ENCODE results near the gene SMG1.
"Not testable (repeated sequence)": the region's sequence is repeated elsewhere in the genome, so short reads cannot be mapped to it uniquely, and the experiment has no call there.

SMG1 gene

DNA sequence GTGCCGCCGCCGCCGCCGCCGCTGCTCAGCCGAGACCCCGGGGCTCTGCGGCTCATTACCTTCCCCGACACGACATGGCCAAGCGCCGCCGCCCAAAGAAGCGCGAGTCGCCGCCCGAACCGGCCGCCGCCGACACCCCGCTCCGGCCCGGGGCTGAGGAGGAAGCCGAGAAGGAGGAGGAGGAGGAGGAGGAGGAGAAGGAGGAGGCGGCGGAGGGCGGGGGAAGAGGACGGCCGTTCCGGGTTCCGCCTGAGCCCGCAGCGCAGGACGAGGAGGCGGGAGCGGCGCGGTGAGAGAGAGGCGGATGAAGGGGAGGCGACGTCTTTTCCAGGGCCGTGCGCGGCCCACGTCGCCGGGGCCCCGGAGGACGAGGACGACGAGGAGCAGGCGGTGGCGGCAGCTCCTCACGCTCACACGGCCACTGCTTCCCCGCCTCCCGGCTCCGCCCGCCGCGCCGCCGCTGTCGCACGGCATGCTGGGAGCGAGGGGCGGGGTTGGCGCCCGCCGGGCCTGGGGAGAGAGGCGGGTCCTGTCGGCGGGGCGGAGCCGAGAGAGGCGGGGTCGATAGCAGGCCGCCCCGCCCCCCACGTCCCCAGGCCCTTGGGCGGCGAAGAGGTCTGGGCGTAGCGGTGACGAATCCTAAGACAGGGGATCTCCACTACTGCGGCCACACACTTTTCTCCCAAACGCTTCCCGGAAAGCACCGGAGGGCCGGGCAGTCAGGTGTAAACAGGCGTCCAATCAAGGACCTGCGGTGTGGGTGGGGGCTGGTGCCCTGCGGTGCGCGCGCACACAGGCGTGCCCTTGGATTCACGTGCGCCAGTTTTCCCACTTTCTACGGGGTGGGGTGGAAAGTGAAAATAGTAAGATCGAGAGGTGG lies at the start of gene SMG1:
SMG1 (minus strand) TSS at position 423 of the 880 bp plus-strand sequence; CDS start at position 56, 367 bp downstream.
- Histone ChIP-seq H3K9ac (ENCODE audit: low read length) (peak within 1 kb of the TSS; percentile 81), H3K4me3 (ENCODE audit: low read length) (peak within 1 kb of the TSS; percentile 46)
- not testable (repeated sequence) for H3K9me3 ChIP-seq (ENCODE audit: control insufficient read depth, low read length); H3K27me3 ChIP-seq (ENCODE audit: control insufficient read depth, insufficient read depth, low read length); H3K4me1 ChIP-seq (ENCODE audit: control insufficient read depth, insufficient read depth, low read length); H3K36me3 ChIP-seq (ENCODE audit: control insufficient read depth, insufficient read depth, low read length)

DNA sequence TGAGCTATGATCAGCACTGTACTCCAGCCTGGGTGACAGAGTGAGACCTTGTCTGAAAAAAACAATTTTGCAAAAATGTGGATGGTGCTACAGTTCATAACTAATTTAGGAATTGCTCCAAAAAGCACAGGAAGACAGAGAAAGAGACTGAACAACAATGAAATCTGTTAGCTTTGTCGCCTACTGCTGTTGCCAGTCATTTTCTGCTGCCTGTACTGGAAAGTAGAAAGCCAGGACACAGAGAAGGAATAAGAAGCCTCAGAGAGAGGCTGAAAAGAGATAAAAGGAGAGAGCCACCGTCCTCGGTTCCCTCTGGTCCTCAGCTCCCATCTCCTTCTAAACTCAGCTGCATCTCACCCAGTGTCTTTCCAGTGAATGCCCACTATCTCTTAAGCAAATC lies 48.9 kb upstream of the SMG1 start:
- Histone ChIP-seq H3K36me3 (ENCODE audit: control insufficient read depth, insufficient read depth, low read length) (no peaks in the 10 kb centered on the region), H3K4me3 (ENCODE audit: low read length) (no peak overlapping the region), H3K9ac (ENCODE audit: low read length) (no peak overlapping the region), H3K4me1 (ENCODE audit: control insufficient read depth, insufficient read depth, low read length) (no peaks in the 10 kb centered on the region), H3K9me3 (ENCODE audit: control insufficient read depth, low read length) (no peaks in the 10 kb centered on the region), H3K27me3 (ENCODE audit: control insufficient read depth, insufficient read depth, low read length) (no peaks in the 10 kb centered on the region)

DNA sequence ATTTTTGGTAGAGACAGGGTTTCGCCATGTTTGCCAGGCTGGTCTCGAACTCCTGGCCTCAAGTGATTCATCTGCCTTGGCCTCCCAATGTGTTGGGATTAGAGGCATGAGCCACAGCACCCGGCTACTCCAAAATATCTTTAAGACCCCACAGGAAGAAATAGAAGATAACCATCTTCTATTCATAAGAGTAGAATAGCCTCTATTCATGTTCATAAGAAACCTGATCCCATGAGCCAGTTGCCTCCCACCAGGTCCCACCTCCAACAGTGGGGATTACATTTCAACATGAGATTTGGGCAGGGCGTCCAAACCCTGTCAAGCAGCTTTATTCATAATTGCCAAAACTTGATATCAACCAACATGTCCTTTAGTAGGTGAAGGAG lies 43.6 kb upstream of the SMG1 start:
- H3K4me1 ChIP-seq (ENCODE audit: control insufficient read depth, insufficient read depth, low read length) = peaks cover 4% of the 10 kb centered on the region
- H3K9me3 ChIP-seq (ENCODE audit: control insufficient read depth, low read length) = no peaks in the 10 kb centered on the region
- no peak overlapping the region for H3K9ac ChIP-seq (ENCODE audit: low read length)
- H3K27me3 ChIP-seq (ENCODE audit: control insufficient read depth, insufficient read depth, low read length) = no peaks in the 10 kb centered on the region
- H3K36me3 ChIP-seq (ENCODE audit: control insufficient read depth, insufficient read depth, low read length) = no peaks in the 10 kb centered on the region
- no peak overlapping the region for H3K4me3 ChIP-seq (ENCODE audit: low read length)

DNA sequence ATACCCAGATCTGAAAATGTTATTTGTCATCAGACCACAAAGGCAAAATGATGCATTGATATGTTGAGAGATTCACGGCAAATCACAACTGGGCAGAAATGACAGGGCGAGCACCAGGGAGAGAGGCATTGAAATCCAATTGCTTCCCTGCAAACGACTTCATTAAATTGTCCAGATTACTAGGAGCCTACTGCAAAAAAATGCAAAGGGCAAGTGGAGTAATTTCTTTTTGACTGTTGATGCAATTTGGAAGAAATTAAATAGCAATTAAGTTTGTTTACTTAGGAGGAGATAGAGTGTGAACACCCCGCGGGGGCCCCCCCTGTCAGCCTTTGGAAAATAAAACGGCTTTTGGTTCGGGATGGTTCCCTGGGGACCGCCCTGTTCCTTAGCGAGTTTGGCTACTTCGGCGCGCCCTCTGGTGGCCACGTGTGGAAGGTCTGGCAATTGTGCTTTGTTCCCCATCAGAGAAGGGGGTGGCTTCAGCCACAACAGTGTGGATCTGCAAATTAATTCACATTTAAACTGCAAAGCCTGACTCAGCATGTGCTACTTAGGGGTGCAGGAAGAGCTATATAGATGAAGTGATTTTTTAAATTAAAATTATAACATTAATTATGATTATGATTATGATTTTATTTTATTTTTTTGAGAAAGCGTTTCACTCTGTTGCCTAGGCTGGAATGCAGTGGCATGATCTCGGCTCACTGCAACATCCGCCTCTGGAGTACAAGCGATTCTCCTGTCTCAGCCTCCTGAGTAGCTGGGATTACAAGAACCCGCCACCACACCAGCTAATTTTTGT lies 43.0 kb upstream of the SMG1 start:
- Histone ChIP-seq H3K4me3 (ENCODE audit: low read length) (no peak overlapping the region), H3K9me3 (ENCODE audit: control insufficient read depth, low read length) (no peaks in the 10 kb centered on the region), H3K36me3 (ENCODE audit: control insufficient read depth, insufficient read depth, low read length) (no peaks in the 10 kb centered on the region), H3K4me1 (ENCODE audit: control insufficient read depth, insufficient read depth, low read length) (peaks cover 4% of the 10 kb centered on the region), H3K27me3 (ENCODE audit: control insufficient read depth, insufficient read depth, low read length) (no peaks in the 10 kb centered on the region), H3K9ac (ENCODE audit: low read length) (no peak overlapping the region)

DNA sequence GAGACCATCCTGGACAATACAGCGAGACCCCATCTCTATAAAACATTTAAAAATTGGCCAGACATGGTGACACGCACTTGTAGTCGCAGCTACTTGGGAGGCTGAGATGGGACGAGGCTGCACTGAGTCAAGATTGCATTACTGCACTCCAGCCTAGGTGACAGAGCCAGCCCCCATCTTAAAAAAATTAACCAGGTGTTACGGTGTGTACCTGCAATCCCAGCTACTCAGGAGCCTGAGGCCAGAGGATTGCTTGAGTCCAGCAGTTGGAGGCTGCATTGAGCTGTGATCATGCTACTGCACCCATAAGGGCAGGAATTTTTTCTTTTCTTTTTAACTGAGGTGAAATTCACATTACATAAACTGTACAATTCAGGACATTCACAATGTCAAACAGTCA lies 40.6 kb upstream of the SMG1 start:
- Histone ChIP-seq H3K9ac (ENCODE audit: low read length) (no peak overlapping the region), H3K27me3 (ENCODE audit: control insufficient read depth, insufficient read depth, low read length) (no peaks in the 10 kb centered on the region), H3K4me1 (ENCODE audit: control insufficient read depth, insufficient read depth, low read length) (peaks cover 4% of the 10 kb centered on the region), H3K36me3 (ENCODE audit: control insufficient read depth, insufficient read depth, low read length) (no peaks in the 10 kb centered on the region), H3K4me3 (ENCODE audit: low read length) (no peak overlapping the region), H3K9me3 (ENCODE audit: control insufficient read depth, low read length) (no peaks in the 10 kb centered on the region)

DNA sequence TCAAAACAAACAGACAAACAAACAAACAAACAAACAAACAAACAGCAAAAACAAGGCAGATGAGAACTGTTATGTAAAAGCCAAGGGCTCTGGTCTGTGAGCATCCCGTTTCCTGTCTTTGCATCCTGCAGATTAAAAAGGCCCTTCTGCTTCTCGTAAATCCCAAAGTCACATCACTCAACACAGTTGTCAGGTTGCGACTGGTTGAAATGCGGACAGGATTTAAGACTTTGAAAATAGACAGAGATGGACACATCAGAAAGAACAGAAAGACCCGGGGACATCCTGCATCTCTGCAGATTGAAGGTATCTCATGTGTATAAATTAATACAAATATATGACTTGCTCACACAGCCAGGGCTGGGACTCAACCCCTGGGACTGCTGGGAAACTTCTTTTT lies 39.3 kb upstream of the SMG1 start:
- Histone ChIP-seq H3K36me3 (ENCODE audit: control insufficient read depth, insufficient read depth, low read length) (no peaks in the 10 kb centered on the region), H3K4me1 (ENCODE audit: control insufficient read depth, insufficient read depth, low read length) (peaks cover 4% of the 10 kb centered on the region), H3K27me3 (ENCODE audit: control insufficient read depth, insufficient read depth, low read length) (no peaks in the 10 kb centered on the region), H3K9ac (ENCODE audit: low read length) (no peak overlapping the region), H3K9me3 (ENCODE audit: control insufficient read depth, low read length) (no peaks in the 10 kb centered on the region), H3K4me3 (ENCODE audit: low read length) (no peak overlapping the region)

DNA sequence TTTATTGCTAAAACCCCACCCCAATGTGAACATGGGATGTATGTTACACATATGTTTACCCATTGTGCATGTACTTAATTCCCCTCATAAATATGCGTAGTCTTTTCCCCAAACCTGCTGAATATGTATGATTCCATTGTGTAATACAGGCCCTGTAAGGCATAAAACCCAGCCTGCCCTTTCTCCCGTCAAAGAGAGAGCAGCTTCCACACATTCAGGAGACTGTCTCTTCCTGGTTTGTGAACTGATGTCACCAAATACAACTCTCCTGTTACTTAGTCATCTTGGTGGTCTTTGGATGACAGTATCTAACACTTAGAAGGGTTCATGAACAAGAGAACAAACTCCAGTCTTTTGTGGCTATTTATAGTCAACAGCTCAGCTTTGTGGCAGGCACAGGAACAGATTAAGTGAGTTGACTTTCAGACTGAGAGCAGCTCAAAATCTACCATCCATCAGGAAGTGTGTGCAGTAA lies 32.9 kb upstream of the SMG1 start:
- Histone ChIP-seq H3K4me1 (ENCODE audit: control insufficient read depth, insufficient read depth, low read length) (no peaks in the 10 kb centered on the region), H3K36me3 (ENCODE audit: control insufficient read depth, insufficient read depth, low read length) (no peaks in the 10 kb centered on the region), H3K27me3 (ENCODE audit: control insufficient read depth, insufficient read depth, low read length) (no peaks in the 10 kb centered on the region), H3K9me3 (ENCODE audit: control insufficient read depth, low read length) (no peaks in the 10 kb centered on the region), H3K9ac (ENCODE audit: low read length) (no peak overlapping the region), H3K4me3 (ENCODE audit: low read length) (no peak overlapping the region)

DNA sequence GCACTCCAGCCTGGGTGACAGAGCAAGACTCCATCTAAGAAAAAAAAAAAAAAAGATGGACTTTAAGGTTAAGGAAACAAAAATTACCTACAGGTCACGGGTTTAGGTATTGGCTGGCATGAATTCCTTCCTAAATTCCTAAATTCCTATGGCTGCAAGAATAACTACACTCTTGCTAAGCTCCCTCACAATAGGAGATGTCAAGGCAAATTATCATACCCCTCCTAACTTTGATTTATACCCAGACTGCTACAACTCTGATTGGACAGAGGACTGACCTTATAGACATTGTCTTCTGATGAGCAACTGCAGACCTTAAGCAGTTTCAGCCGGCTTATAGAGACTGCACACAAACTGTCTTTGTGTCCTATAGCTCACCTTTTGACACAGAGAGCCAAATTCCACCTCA lies 32.4 kb upstream of the SMG1 start:
- Histone ChIP-seq H3K36me3 (ENCODE audit: control insufficient read depth, insufficient read depth, low read length) (no peaks in the 10 kb centered on the region), H3K4me1 (ENCODE audit: control insufficient read depth, insufficient read depth, low read length) (no peaks in the 10 kb centered on the region), H3K27me3 (ENCODE audit: control insufficient read depth, insufficient read depth, low read length) (no peaks in the 10 kb centered on the region), H3K4me3 (ENCODE audit: low read length) (no peak overlapping the region), H3K9me3 (ENCODE audit: control insufficient read depth, low read length) (no peaks in the 10 kb centered on the region), H3K9ac (ENCODE audit: low read length) (no peak overlapping the region)

DNA sequence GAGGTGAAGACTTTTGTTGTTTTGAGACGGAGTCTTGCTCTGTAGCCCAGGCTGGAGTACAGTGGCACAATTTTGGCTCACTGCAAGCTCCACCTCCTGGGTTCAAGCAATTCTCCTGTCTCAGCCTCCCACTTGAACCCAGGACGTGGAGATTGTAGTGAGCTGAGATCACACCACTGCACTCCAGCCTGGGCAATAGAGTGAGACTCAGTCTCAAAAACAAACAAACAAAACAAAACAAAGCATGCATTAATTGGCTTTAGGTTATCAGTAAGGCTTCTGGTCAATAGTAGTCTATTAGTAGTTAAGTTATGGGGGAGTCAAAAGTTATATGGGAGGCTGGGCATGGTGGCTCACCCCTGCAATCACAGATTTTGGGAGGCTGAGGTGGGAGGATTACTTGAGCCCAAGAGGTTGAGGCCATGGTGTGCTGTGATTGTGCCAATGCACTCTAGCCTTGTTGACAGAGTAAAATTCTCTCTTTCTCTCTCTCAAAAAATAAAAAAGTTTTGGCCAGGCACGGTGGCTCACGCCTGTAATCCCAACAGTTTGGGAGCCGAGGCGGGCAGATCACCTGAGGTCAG lies 30.5 kb upstream of the SMG1 start:
- H3K4me3 ChIP-seq (ENCODE audit: low read length); H3K9ac ChIP-seq (ENCODE audit: low read length); H3K36me3 ChIP-seq (ENCODE audit: control insufficient read depth, insufficient read depth, low read length); H3K27me3 ChIP-seq (ENCODE audit: control insufficient read depth, insufficient read depth, low read length); H3K4me1 ChIP-seq (ENCODE audit: control insufficient read depth, insufficient read depth, low read length); H3K9me3 ChIP-seq (ENCODE audit: control insufficient read depth, low read length): not testable (repeated sequence)

DNA sequence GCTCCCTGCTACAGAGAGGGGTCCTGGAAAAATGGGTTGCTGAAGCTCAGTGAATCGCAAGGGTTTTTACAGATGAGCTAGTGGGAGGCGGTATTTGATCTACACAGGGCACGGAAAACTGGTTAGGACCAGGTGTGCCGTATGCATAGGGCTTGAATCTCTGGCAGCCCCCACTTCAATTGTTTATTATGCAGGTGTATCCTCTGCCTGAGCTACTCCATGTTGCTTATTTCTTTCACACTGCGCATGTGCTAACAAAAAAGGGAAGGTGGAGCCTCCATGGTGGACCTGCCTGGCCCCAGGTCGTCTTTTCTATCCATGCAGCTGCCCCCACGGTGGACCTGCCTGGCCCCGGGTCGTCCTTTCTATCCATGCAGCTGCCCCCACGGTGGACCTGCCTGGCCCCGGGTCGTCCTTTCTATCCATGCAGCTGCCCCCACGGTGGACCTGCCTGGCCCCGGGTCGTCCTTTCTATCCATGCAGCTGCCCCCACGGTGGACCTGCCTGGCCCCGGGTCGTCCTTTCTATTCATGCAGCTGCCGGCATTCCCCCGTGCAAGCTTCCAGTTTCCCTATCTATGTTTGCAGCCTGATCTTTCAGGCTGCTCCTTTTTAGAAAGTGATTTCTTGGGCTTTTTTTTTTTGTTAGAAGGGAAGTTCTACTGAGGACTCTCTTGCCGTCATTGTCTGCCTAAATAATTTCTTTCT lies 29.8 kb upstream of the SMG1 start:
- H3K9ac ChIP-seq (ENCODE audit: low read length) = peak overlapping the region; percentile 28
- not testable (repeated sequence) for H3K27me3 ChIP-seq (ENCODE audit: control insufficient read depth, insufficient read depth, low read length); H3K4me1 ChIP-seq (ENCODE audit: control insufficient read depth, insufficient read depth, low read length); H3K36me3 ChIP-seq (ENCODE audit: control insufficient read depth, insufficient read depth, low read length); H3K9me3 ChIP-seq (ENCODE audit: control insufficient read depth, low read length); H3K4me3 ChIP-seq (ENCODE audit: low read length)

DNA sequence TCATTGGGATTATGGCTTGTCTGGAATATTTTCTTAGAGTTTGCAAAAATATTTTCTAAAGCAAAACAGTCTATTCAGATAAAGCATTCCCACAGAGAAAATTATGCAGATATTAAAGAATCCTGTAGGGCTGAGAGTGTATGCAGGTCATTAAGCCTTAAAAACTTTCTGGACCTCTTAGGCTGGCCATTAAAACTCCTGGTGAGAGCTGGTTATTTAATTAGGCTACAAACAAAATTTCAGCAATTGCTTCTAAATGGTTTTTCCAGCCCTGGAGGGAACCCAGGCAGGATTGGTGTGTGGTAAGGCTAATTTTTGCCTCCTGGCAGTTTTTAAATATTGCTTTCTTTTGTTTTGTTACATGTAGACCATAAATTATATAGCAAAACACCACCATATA lies 27.3 kb upstream of the SMG1 start:
- Histone ChIP-seq H3K9me3 (ENCODE audit: control insufficient read depth, low read length) (no peaks in the 10 kb centered on the region), H3K27me3 (ENCODE audit: control insufficient read depth, insufficient read depth, low read length) (no peaks in the 10 kb centered on the region), H3K9ac (ENCODE audit: low read length) (no peak overlapping the region), H3K36me3 (ENCODE audit: control insufficient read depth, insufficient read depth, low read length) (no peaks in the 10 kb centered on the region), H3K4me1 (ENCODE audit: control insufficient read depth, insufficient read depth, low read length) (no peaks in the 10 kb centered on the region), H3K4me3 (ENCODE audit: low read length) (no peak overlapping the region)

Data from mucosa of stomach (tissue), 1 donor.